GM12878 (cell line): ENCODE measurements around the gene RNF121. TPM values are rescaled to one million over a fixed set of nuclear protein-coding genes. Genes with fewer than 3 reads are reported as not detected.

ENCODE experiments used
- ATAC-seq: fragments of 200-7000 bp; cut with Tn5 transposase; 3 replicates; pipeline ENCODE4 v1.9.1; 2020; ENCODE audit warnings: mild to moderate bottlenecking, moderate library complexity
- BruUV-seq: library from RNA; stranded (reverse); fragments of 400-500 nt; replicated peaks from 2 replicates; lab custom pipeline; 2021; lab: Mats Ljungman, UMichigan
- CTCF ChIA-PET: fragments of 300-600 bp; sonication (Branson Sonifier 250); formaldehyde crosslinking; extraction: SDS; loops from one replicate; lab custom pipeline; 2021; ENCODE audit warnings: inconsistent platforms; lab: Yijun Ruan, JAX
- POLR2A ChIA-PET: fragments of 350-600 bp; formaldehyde crosslinking; extraction: SDS; loops from one replicate; lab custom pipeline; 2021; ENCODE audit warnings: inconsistent platforms; lab: Charles Lee
- RAD21 ChIA-PET: fragments of 300-600 bp; sonication (Branson Sonifier 250); formaldehyde crosslinking; loops from one replicate; lab custom pipeline; 2023; ENCODE audit warnings: antibody characterized with exemption; ENCODE audit not compliant: unreplicated experiment; lab: Charles Lee
- SMC1A ChIA-PET: fragments of 300-600 bp; sonication (Branson Sonifier 250); formaldehyde crosslinking; loops from one replicate; lab custom pipeline; 2023; ENCODE audit not compliant: unreplicated experiment, uncharacterized antibody; lab: Charles Lee
- DNase-seq: peaks from one replicate; pipeline ENCODE4 v3.0.0-alpha.2; 2011; ENCODE audit warnings: low read depth, low spot score
- FAIRE-seq: peaks from 3 replicates; lab custom pipeline; 2011; peaks lifted over from hg19 to GRCh38; lab: Jason Lieb, UNC
- H2AFZ ChIP-seq: 2 replicates; pipeline ENCODE4 v1.6.0; 2011; ENCODE audit warnings: low read depth, low read length, control low read depth; ENCODE audit not compliant: control insufficient read depth
- H3K27ac ChIP-seq: 2 replicates; pipeline ENCODE4 v1.5.1; 2011; ENCODE audit warnings: control low read depth; ENCODE audit not compliant: control insufficient read depth, insufficient read depth
- H3K27me3 ChIP-seq, 2 experiments: replicated peaks in 1 of 2; 2 replicates each; pipeline versions ENCODE4 v1.6.0 to v1.6.1; 2011; ENCODE audit warnings: low read length in 1 of 2; ENCODE audit not compliant: control insufficient read depth in 2 of 2, insufficient read depth in 2 of 2
- H3K36me3 ChIP-seq, 2 experiments: 2 replicates each; pipeline ENCODE4 v1.5.1; 2011; ENCODE audit warnings: low read length in 1 of 2; ENCODE audit not compliant: control insufficient read depth in 2 of 2, insufficient read depth in 2 of 2
- H3K4me1 ChIP-seq: 2 replicates; pipeline ENCODE4 v1.6.1; 2011; ENCODE audit warnings: mild to moderate bottlenecking, low read length, moderate library complexity, mixed read lengths; ENCODE audit not compliant: control insufficient read depth, insufficient read depth
- H3K4me2 ChIP-seq: 2 replicates; pipeline ENCODE4 v1.6.0; 2011; ENCODE audit warnings: control low read depth; ENCODE audit not compliant: control insufficient read depth, insufficient read depth
- H3K4me3 ChIP-seq: fragments of 200-600 bp; sonication (generic); 2 replicates; pipeline ENCODE4 v1.5.1; 2016
- H3K79me2 ChIP-seq: 2 replicates; pipeline ENCODE4 v1.6.0; 2011; ENCODE audit warnings: low read length; ENCODE audit not compliant: control insufficient read depth, insufficient read depth
- H3K9ac ChIP-seq: 2 replicates; pipeline ENCODE4 v1.8.0; 2011; ENCODE audit warnings: low read length, control low read depth, mixed read lengths; ENCODE audit not compliant: control insufficient read depth, insufficient read depth
- H3K9me3 ChIP-seq: replicated peaks from 3 replicates; pipeline ENCODE4 v1.5.1; 2011; ENCODE audit warnings: mild to moderate bottlenecking, low read length; ENCODE audit not compliant: control insufficient read depth, insufficient read depth
- H4K20me1 ChIP-seq: 2 replicates; pipeline ENCODE4 v1.6.0; 2011; ENCODE audit not compliant: control insufficient read depth, insufficient read depth
- ATF2 ChIP-seq: IDR thresholded peaks from 2 replicates; pipeline ENCODE4 v1.6.1; 2012; ENCODE audit warnings: low read length, inconsistent platforms
- ATF3 ChIP-seq: IDR thresholded peaks from 2 replicates; pipeline ENCODE4 v1.6.1; 2011; ENCODE audit warnings: low read depth, mild to moderate bottlenecking, low read length, moderate library complexity, borderline replicate concordance; ENCODE audit errors: extremely low read depth
- CEBPB ChIP-seq, 2 experiments: fragments of 150-350 bp in 1 of 2; IDR thresholded peaks; 2 replicates each; pipeline ENCODE4 v1.6.1; 2012 to 2014; ENCODE audit warnings: low read depth in 2 of 2, low read length in 2 of 2, borderline replicate concordance in 1 of 2, inconsistent platforms in 1 of 2
- EED ChIP-seq: sonication (generic); IDR thresholded peaks from 2 replicates; pipeline ENCODE4 v1.6.1; 2016; ENCODE audit warnings: antibody characterized with exemption, low read depth
- EP300 ChIP-seq, 2 experiments: fragments of 150-350 bp in 1 of 2; IDR thresholded peaks; 2 replicates each; pipeline ENCODE4 v1.6.1; 2011 to 2012; ENCODE audit warnings: low read depth in 2 of 2, low read length in 2 of 2, borderline replicate concordance in 1 of 2, improper control_type of control experiment in 1 of 2, inconsistent platforms in 1 of 2; ENCODE audit not compliant: control insufficient read depth in 1 of 2
- FOXK2 ChIP-seq: fragments of 450-650 bp; IDR thresholded peaks from 2 replicates; pipeline ENCODE4 v1.6.1; 2017; ENCODE audit warnings: mild to moderate bottlenecking, moderate library complexity
- IKZF1 ChIP-seq: fragments of 450-650 bp; conservative IDR thresholded peaks from 2 replicates; pipeline ENCODE4 v1.6.1; 2017; ENCODE audit warnings: antibody characterized with exemption, mild to moderate bottlenecking
- JUNB ChIP-seq: IDR thresholded peaks from 2 replicates; pipeline ENCODE4 v1.6.1; 2016; ENCODE audit warnings: antibody characterized with exemption, mild to moderate bottlenecking
- MEF2A ChIP-seq: IDR thresholded peaks from 2 replicates; pipeline ENCODE4 v1.6.1; 2011; ENCODE audit warnings: low read depth, mild to moderate bottlenecking, low read length, moderate library complexity; ENCODE audit not compliant: insufficient read depth
- MEF2B ChIP-seq: fragments of 450-650 bp; IDR thresholded peaks from 2 replicates; pipeline ENCODE4 v1.6.1; 2018; ENCODE audit warnings: mild to moderate bottlenecking, moderate library complexity; ENCODE audit not compliant: partially characterized antibody, poor library complexity, severe bottlenecking
- NFIC ChIP-seq: IDR thresholded peaks from 2 replicates; pipeline ENCODE4 v1.6.1; 2012; ENCODE audit warnings: low read depth, mild to moderate bottlenecking, inconsistent platforms, low read length, moderate library complexity
- PML ChIP-seq: IDR thresholded peaks from 2 replicates; pipeline ENCODE4 v1.6.1; 2012; ENCODE audit warnings: low read length, inconsistent platforms
- RUNX3 ChIP-seq: IDR thresholded peaks from 2 replicates; pipeline ENCODE4 v1.6.1; 2012; ENCODE audit warnings: low read length, inconsistent platforms
- SMAD1 ChIP-seq: fragments of 450-650 bp; IDR thresholded peaks from 2 replicates; pipeline ENCODE4 v1.6.1; 2018; ENCODE audit warnings: mild to moderate bottlenecking, low read depth; ENCODE audit not compliant: partially characterized antibody
- STAT3 ChIP-seq: IDR thresholded peaks from 2 replicates; pipeline ENCODE4 v1.6.1; 2011; ENCODE audit warnings: low read depth, low read length, improper control_type of control experiment
- SUPT20H ChIP-seq: IDR thresholded peaks from 2 replicates; pipeline ENCODE4 v1.6.1; 2011; ENCODE audit warnings: low read depth, mild to moderate bottlenecking, low read length, moderate library complexity, borderline replicate concordance; ENCODE audit not compliant: control insufficient read depth
- TCF12 ChIP-seq: IDR thresholded peaks from 2 replicates; pipeline ENCODE4 v1.6.1; 2011; ENCODE audit warnings: low read depth, mild to moderate bottlenecking, low read length
- ZBTB11 ChIP-seq: fragments of 450-650 bp; formaldehyde crosslinking; IDR thresholded peaks from 2 replicates; pipeline ENCODE4 v1.5.0; 2022; ENCODE audit warnings: mild to moderate bottlenecking, missing genetic modification characterization
- WGBS: methylation state at CpG from one replicate; pipeline ENCODE4 v1.1.6; 2016; ENCODE audit warnings: low lambda C conversion rate; ENCODE audit not compliant: insufficient replicate concordance, insufficient coverage; ENCODE audit errors: missing lambda C conversion rate; 5-methylcytosine and 5-hydroxymethylcytosine counted together
- in situ Hi-C: fragments of 300-500 bp; cut with MboI; formaldehyde crosslinking; loops from 9 replicates; pipeline ENCODE4 v1.14.3; 2018; ENCODE audit warnings: mixed read lengths
- intact Hi-C: fragments of 100-400 bp; cut with micrococcal nuclease; formaldehyde crosslinking; loops from one replicate; pipeline ENCODE4 v1.14.2; 2022; ENCODE audit not compliant: unreplicated experiment
- polyA plus RNA-seq, 11 experiments: library from polyadenylated mRNA; depleted of rRNA in 4 of 11; unstranded in 6 of 11; stranded (reverse) in 5 of 11; fragments of >200 nt; fragmentation: Nextera tagmentation in 4 of 11; fragmentation: Illumina TruSeq in 1 of 11; extraction: Ambion mirVana in 4 of 11; extraction: Trizol in 1 of 11; gene quantifications; 1 replicate in 1 of 11; 2 replicates in 10 of 11; pipeline versions ENCODE4 v1.2.1 to v1.2.3, GENCODE V29; 2011 to 2016; ENCODE audit warnings: inconsistent platforms in 2 of 11, missing spikeins in 2 of 11, low read depth in 1 of 11
- total RNA-seq, 4 experiments: library from RNA; depleted of rRNA in 3 of 4; stranded (reverse); fragments of >200 nt in 3 of 4; fragmentation: Illumina TruSeq in 1 of 4; extraction: Trizol in 1 of 4; gene quantifications; 2 replicates each; pipeline versions ENCODE4 v1.2.1 to v1.2.3, GENCODE V29; 2013 to 2021

The RNF121 gene
- total and polyA plus RNA-seq, 10 of the 15 experiments (the other 5 are each of a cell fraction or from before 2014, with no cell fraction given): 8.6 to 73.7 (median 32.7) TPM

GRCh38 chr11:71931245-71931602 is 2.4 kb downstream of the RNF121 start:
- H3K79me2 ChIP-seq: peaks cover 92% of the 10 kb centered on the region
- H3K4me2 ChIP-seq: peak overlapping the region; percentile 84
- no peak for FAIRE-seq
- peak; percentile 51 for DNase-seq
- peak overlapping the region; percentile 98 for H3K27ac ChIP-seq
- no peaks in the 10 kb centered on the region for H3K9me3 ChIP-seq
- CTCF ChIA-PET: interaction anchor here (0.8 to 6.8 kb wide), 9 partner anchors 13 to 212 kb away, joined by 3 to 49 read pairs (median 4); no protein-coding TSS in a partner anchor
- RAD21 ChIA-PET: interaction anchor here (0.9 to 3.8 kb wide), 13 partner anchors 9 to 499 kb away, joined by 3 to 24 read pairs (median 5); partner anchors contain the start of gene IL18BP
- H2AFZ ChIP-seq: no peak overlapping the region
- 0 out of 4 replicates have a peak, but pooled peaks cover 0 to 4% of the 10 kb centered on the region in 2 experiments for H3K36me3 ChIP-seq
- no peaks in the 10 kb centered on the region for H4K20me1 ChIP-seq
- no TSS peak for BruUV-seq
- WGBS: 0% methylated on average over 2 of the region's 2 CpGs
- peak overlapping the region; percentile 86 for H3K4me3 ChIP-seq
- POLR2A ChIA-PET: interaction anchor here (0.7 to 3.4 kb wide), 10 partner anchors 10 to 107 kb away, joined by 3 to 25 read pairs (median 4); no protein-coding TSS in a partner anchor
- SMC1A ChIA-PET: interaction anchor here (1.3 to 7.3 kb wide), 10 partner anchors 10 to 143 kb away, joined by 3 to 63 read pairs (median 7); no protein-coding TSS in a partner anchor
- H3K9ac ChIP-seq: peak overlapping the region; percentile 62
- peaks cover 26% of the 10 kb centered on the region for H3K4me1 ChIP-seq
- peak; percentile 2 for ATAC-seq
- intact Hi-C loops: no loop called here
- in situ Hi-C loops: no loop called here
- H3K27me3 ChIP-seq: no peaks in the 10 kb centered on the region
- TF ChIP-seq ATF2: peak; percentile 72
- TF ChIP-seq JUNB: peak; percentile 67
- TF ChIP-seq TCF12: peak; percentile 31; the same call in 1 of the 2 replicates
- TF ChIP-seq SUPT20H: no peak
- no peak for TF ChIP-seq STAT3
- 0 out of 2 replicates have a peak, but pooled peaks have one; percentile 1 for TF ChIP-seq RUNX3
- TF ChIP-seq NFIC: peak; percentile 79
- no peak for TF ChIP-seq PML
- TF ChIP-seq EP300 (IDR thresholded peaks at IDR 0.05; ENCODE audit: borderline replicate concordance in 1 of 2, control insufficient read depth in 1 of 2, low read depth in 2 of 2, low read length in 2 of 2): no peak
- TF ChIP-seq MEF2A: peak; percentile 79
- TF ChIP-seq CEBPB (IDR thresholded peaks at IDR 0.05; ENCODE audit: borderline replicate concordance in 1 of 2, low read depth in 2 of 2, low read length in 2 of 2): peak in 1 of 2 experiments; percentile 69; a peak in 1 of 4 replicates
- TF ChIP-seq SMAD1: no peak
- no peak for TF ChIP-seq ZBTB11
- TF ChIP-seq ATF3: no peak
- no peak for TF ChIP-seq IKZF1
- 0 out of 2 replicates have a peak, but pooled peaks have one; percentile 3 for TF ChIP-seq EED
- TF ChIP-seq MEF2B: no peak
- no peak for TF ChIP-seq FOXK2
